Measurements from ENCODE around the gene UBA1.

The UBA1 gene

DNA sequence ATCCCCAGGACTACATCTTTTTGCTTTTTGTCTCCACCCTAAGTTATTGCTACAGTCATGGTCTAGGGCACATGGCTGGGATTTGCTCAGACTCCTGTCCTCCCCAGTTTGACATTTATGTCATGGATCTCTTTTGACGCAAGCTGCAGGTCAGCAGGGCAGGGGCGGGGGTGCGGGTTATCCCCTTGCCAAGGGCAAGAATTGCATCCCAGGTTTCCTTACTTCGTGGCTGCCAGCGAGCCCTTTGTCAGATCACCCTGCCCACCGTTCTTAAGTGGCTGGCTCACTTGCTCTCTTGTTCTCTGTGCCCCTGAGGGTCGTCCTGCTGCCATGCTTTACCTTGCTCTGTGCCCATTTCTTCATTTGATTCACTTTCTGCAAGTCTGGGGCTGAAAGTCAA is 21.1 kb upstream of the UBA1 start:
- peaks cover 16% of the 10 kb centered on the region for H3K9me3 ChIP-seq (ENCODE audit: control insufficient read depth, low read depth, low read length)

DNA sequence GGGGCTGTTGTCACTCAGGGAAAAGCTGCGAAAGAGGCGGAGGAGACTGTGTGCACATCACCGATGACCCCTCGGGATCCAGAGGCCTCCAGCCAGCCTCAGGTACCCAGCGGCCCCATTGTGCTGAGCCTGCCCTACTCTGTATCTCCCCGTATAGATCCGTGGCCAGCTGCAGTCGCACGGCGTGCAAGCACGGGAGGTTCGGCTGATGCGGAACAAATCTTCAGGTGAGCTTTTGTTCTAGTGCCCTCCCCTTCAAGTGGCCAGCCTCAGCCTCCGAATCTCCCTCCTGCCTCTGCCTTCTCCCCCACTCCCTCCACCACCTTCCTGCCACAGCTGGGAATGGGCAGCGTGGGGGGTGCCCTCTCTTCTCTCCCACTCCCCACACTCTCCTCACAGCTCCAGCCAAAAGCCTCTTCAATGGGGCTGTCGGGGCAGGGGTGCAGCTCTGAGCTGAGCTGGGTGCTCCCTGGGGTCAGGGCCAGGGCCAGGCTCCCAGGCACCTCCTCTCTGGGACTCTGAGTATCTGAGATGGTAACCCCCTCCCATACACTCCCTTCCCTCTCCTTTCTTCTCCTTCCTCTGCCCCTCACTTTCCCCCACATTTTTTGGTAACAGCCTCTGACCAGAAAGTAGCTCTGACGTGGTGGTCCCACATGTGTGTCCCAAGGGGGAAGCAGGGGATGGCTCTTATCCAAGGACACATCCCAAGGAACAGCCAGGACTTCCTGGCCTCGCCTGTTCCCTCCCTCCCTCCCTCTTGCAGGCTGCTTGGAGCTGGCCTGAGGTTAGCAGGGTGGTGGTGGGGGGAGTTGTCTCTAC is 20.4 kb upstream of the UBA1 start:
- Histone ChIP-seq H3K27ac (ENCODE audit: low read length) (no peak overlapping the region), H3K4me1 (ENCODE audit: control insufficient read depth, low read depth, low read length) (no peaks in the 10 kb centered on the region), H3K9me3 (ENCODE audit: control insufficient read depth, low read depth, low read length) (peaks cover 16% of the 10 kb centered on the region), H3K9ac (ENCODE audit: low read length) (no peak overlapping the region), H3K27me3 (ENCODE audit: control insufficient read depth, insufficient read depth, low read length) (no peaks in the 10 kb centered on the region), H3K36me3 (ENCODE audit: control insufficient read depth, low read depth, low read length) (peaks cover 24% of the 10 kb centered on the region), H3K4me3 (ENCODE audit: low read length) (no peak overlapping the region)

More for the DNA sequence above, 21.1 kb upstream of the UBA1 start:
- H3K27ac ChIP-seq (ENCODE audit: low read length), result no peak overlapping the region
- H3K36me3 ChIP-seq (ENCODE audit: control insufficient read depth, low read depth, low read length), result peaks cover 22% of the 10 kb centered on the region
- H3K4me1 ChIP-seq (ENCODE audit: control insufficient read depth, low read depth, low read length), result no peaks in the 10 kb centered on the region
- H3K9ac ChIP-seq (ENCODE audit: low read length), result no peak overlapping the region
- no peak overlapping the region for H3K4me3 ChIP-seq (ENCODE audit: low read length)
- no peaks in the 10 kb centered on the region for H3K27me3 ChIP-seq (ENCODE audit: control insufficient read depth, insufficient read depth, low read length)

DNA sequence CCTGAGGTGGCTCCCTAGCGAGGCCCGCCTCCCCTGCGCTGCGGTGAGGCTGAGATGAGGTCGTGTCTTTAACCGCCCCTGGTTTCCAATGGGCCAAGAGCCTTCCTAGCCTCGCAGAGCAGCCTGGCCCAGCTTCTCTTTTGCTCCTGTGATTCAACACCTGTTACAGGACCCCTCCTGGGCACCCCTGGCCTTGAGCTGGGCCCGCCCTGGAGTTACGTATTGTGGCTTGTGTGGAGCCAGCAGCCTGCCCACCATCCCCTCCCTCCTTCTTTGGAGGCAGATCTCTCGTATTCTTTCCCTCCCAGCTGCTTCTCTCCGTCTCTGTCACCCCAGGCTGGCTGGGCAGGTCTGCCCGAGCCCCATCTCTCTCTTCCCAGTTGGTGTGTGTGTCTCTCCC is 19.3 kb upstream of the UBA1 start:
- Histone ChIP-seq H3K4me1 (ENCODE audit: control insufficient read depth, low read depth, low read length) (no peaks in the 10 kb centered on the region), H3K27ac (ENCODE audit: low read length) (no peak overlapping the region), H3K9ac (ENCODE audit: low read length) (no peak overlapping the region), H3K9me3 (ENCODE audit: control insufficient read depth, low read depth, low read length) (peaks cover 10% of the 10 kb centered on the region), H3K36me3 (ENCODE audit: control insufficient read depth, low read depth, low read length) (peaks cover 33% of the 10 kb centered on the region), H3K27me3 (ENCODE audit: control insufficient read depth, insufficient read depth, low read length) (no peaks in the 10 kb centered on the region), H3K4me3 (ENCODE audit: low read length) (no peak overlapping the region)

DNA sequence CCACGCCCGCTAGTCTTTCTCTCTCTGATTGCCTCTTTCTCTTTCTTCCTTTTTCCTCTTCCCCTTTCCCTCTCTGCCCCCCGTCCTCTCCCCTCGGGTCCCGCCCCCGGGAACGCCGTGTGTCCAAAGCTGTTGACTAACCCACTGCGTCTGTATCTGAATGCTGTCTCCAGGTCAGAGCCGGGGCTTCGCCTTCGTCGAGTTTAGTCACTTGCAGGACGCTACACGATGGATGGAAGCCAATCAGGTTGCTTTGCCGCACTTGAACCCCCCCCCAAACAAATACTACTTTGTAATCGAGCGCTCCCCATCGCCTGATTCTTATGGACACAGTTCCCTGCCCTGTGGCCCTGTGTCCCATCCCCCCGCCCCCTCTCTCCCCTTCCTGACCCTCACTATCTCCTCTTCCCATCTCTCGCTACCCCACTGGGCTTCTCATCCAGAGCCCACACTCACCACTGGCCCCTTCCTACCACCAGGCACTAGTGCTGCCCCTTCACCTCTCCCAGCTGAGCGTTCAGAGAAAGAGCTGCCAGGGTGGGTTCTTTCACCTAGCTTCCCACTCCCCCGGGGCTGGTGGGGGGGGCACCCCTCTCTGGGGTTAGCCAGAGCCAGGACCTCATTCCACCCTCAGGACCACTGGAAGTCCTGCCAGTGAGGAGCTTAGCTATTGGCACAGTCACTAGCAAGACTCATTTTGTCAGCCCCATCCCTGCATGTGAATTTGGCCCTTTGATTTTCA is 18.6 kb upstream of the UBA1 start:
- H3K4me3 ChIP-seq (ENCODE audit: low read length), result no peak overlapping the region
- H3K27ac ChIP-seq (ENCODE audit: low read length), result no peak overlapping the region
- no peak overlapping the region for H3K9ac ChIP-seq (ENCODE audit: low read length)
- no peaks in the 10 kb centered on the region for H3K27me3 ChIP-seq (ENCODE audit: control insufficient read depth, insufficient read depth, low read length)
- H3K36me3 ChIP-seq (ENCODE audit: control insufficient read depth, low read depth, low read length), result peaks cover 33% of the 10 kb centered on the region
- peaks cover 10% of the 10 kb centered on the region for H3K9me3 ChIP-seq (ENCODE audit: control insufficient read depth, low read depth, low read length)
- no peaks in the 10 kb centered on the region for H3K4me1 ChIP-seq (ENCODE audit: control insufficient read depth, low read depth, low read length)

DNA sequence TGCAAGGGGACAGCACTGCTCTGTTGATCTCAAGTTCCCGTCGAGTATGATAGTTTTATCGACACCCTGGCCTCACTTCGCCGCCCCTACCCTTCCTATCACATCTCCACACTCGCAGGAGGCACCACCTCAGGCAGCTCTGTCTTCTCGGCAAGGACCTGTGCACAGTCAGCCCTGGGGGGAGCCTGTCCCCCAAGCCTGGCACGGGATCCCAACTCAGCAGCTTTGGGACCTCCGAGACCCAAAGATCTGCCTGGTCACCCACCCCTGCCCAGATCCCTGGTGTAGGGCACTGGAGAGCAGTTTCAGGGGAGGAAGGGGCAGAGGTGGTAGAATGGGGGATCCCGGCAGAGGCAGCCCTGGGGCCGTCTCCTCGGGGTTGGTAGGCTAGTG is 18.0 kb upstream of the UBA1 start:
- Histone ChIP-seq H3K4me3 (ENCODE audit: low read length) (no peak overlapping the region), H3K9ac (ENCODE audit: low read length) (no peak overlapping the region), H3K4me1 (ENCODE audit: control insufficient read depth, low read depth, low read length) (no peaks in the 10 kb centered on the region), H3K36me3 (ENCODE audit: control insufficient read depth, low read depth, low read length) (peaks cover 33% of the 10 kb centered on the region), H3K9me3 (ENCODE audit: control insufficient read depth, low read depth, low read length) (peaks cover 9% of the 10 kb centered on the region), H3K27me3 (ENCODE audit: control insufficient read depth, insufficient read depth, low read length) (no peaks in the 10 kb centered on the region), H3K27ac (ENCODE audit: low read length) (no peak overlapping the region)

DNA sequence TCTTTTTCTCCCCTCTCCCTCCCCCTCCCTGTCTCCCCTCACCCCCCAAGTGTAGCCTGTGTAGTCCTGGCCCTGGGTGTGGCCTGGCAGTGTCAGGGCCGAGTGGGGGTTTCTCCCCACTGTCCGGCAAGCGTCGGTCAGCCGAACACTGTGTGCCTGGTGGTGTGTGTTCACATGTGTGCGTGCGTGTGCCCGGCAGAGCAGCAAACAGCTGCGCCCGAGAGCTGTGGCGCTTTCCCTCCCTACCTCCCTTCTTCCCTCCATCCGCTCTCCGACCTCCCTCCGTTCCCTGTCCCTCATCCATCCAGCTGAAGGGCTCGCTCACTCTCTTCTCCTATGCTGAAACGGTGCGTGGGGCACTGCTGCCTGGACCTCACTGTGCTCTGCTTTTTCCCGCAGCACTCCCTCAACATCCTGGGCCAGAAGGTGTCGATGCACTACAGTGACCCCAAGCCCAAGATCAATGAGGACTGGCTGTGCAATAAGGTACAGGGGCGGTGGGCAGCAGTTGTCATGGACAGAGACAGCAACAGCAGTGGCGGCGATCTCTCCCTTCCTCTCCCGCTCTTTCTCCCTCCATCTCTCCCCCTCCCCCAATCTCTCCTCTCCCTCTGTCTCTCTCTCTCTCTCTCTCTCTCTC is 17.4 kb upstream of the UBA1 start:
- peaks cover 33% of the 10 kb centered on the region for H3K36me3 ChIP-seq (ENCODE audit: control insufficient read depth, low read depth, low read length)
- H3K27me3 ChIP-seq (ENCODE audit: control insufficient read depth, insufficient read depth, low read length), result no peaks in the 10 kb centered on the region
- H3K4me1 ChIP-seq (ENCODE audit: control insufficient read depth, low read depth, low read length), result no peaks in the 10 kb centered on the region
- no peak overlapping the region for H3K9ac ChIP-seq (ENCODE audit: low read length)
- H3K9me3 ChIP-seq (ENCODE audit: control insufficient read depth, low read depth, low read length), result peaks cover 8% of the 10 kb centered on the region
- no peak overlapping the region for H3K4me3 ChIP-seq (ENCODE audit: low read length)
- H3K27ac ChIP-seq (ENCODE audit: low read length), result no peak overlapping the region

DNA sequence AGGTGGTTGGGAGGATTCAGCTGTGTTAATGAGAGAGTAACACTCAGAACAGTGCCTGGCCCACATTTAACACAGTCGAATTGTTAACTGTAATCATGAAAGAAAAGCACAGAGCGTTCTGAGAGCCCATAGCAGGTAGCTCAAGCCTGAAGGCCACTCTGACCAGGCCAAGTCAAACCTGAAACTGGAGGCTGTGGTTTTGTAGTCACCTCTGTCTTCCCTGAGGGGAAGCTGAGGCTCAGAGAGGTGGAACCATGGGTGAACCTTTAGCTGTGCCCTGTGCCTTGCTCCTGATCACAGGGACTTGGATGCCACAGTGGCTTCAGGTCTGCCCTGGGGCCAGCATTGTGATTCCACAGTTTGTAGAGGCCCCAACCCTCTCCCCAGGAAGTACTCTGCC is 16.6 kb upstream of the UBA1 start:
- H3K36me3 ChIP-seq (ENCODE audit: control insufficient read depth, low read depth, low read length), result peaks cover 41% of the 10 kb centered on the region
- H3K4me1 ChIP-seq (ENCODE audit: control insufficient read depth, low read depth, low read length), result no peaks in the 10 kb centered on the region
- H3K9ac ChIP-seq (ENCODE audit: low read length), result no peak overlapping the region
- no peak overlapping the region for H3K27ac ChIP-seq (ENCODE audit: low read length)
- peaks cover 7% of the 10 kb centered on the region for H3K9me3 ChIP-seq (ENCODE audit: control insufficient read depth, low read depth, low read length)
- no peaks in the 10 kb centered on the region for H3K27me3 ChIP-seq (ENCODE audit: control insufficient read depth, insufficient read depth, low read length)
- H3K4me3 ChIP-seq (ENCODE audit: low read length), result no peak overlapping the region

DNA sequence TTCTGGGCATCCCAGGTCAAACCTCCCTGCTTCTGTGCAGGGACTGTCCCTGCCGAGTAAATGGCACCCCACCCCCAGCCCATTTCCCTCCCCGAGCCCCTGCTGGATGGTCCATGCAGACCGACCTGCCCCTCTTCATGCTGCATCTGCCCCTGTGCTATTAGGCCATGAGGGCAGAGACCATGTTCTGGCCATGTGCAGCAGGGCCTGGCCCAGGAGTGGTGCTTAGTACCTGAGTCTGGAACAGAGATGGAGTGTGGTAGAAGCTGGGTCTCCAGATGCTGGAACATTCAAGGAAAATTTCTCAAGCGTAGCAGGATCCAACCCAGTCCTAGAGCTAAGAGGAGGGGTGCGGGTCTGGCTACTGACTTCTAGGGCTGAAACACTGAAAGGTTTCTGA is 15.3 kb upstream of the UBA1 start:
- no peaks in the 10 kb centered on the region for H3K27me3 ChIP-seq (ENCODE audit: control insufficient read depth, insufficient read depth, low read length)
- H3K4me3 ChIP-seq (ENCODE audit: low read length), result no peak overlapping the region
- H3K27ac ChIP-seq (ENCODE audit: low read length), result no peak overlapping the region
- no peak overlapping the region for H3K9ac ChIP-seq (ENCODE audit: low read length)
- no peaks in the 10 kb centered on the region for H3K4me1 ChIP-seq (ENCODE audit: control insufficient read depth, low read depth, low read length)
- peaks cover 41% of the 10 kb centered on the region for H3K36me3 ChIP-seq (ENCODE audit: control insufficient read depth, low read depth, low read length)
- H3K9me3 ChIP-seq (ENCODE audit: control insufficient read depth, low read depth, low read length), result no peaks in the 10 kb centered on the region

DNA sequence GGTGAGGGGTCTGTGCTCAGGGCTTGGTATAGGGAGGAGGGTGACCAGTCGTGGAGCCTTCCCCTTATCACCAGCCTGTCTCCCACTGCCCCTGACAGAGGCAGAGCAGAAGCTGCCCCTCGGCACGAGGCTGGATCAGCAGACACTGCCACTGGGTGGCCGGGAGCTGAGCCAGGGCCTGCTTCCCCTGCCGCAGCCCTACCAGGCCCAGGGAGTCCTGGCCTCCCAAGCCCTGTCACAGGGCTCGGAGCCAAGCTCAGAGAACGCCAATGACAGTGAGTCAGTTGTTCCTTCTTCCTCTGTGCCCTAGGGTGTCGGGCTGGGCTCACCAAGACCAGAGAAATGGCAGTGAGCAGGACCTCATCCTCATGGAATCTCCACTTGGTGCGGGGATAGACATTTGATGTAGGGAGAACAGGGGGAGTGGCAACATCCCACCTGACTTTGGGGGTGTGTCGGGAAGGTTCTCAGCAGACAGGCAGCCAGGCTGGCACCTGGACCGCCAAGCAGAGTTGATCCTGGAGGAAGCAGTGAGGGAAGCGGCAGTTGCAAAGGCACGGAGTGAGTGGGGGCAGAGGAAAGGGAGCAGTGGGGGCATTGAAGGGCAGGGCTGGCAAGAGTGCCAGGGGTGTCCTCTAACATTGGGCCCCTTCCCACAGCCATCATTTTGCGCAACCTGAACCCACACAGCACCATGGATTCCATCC is 14.3 kb upstream of the UBA1 start:
- no peaks in the 10 kb centered on the region for H3K9me3 ChIP-seq (ENCODE audit: control insufficient read depth, low read depth, low read length)
- H3K9ac ChIP-seq (ENCODE audit: low read length), result no peak overlapping the region
- peaks cover 41% of the 10 kb centered on the region for H3K36me3 ChIP-seq (ENCODE audit: control insufficient read depth, low read depth, low read length)
- no peaks in the 10 kb centered on the region for H3K27me3 ChIP-seq (ENCODE audit: control insufficient read depth, insufficient read depth, low read length)
- no peaks in the 10 kb centered on the region for H3K4me1 ChIP-seq (ENCODE audit: control insufficient read depth, low read depth, low read length)
- H3K4me3 ChIP-seq (ENCODE audit: low read length), result no peak overlapping the region
- no peak overlapping the region for H3K27ac ChIP-seq (ENCODE audit: low read length)

DNA sequence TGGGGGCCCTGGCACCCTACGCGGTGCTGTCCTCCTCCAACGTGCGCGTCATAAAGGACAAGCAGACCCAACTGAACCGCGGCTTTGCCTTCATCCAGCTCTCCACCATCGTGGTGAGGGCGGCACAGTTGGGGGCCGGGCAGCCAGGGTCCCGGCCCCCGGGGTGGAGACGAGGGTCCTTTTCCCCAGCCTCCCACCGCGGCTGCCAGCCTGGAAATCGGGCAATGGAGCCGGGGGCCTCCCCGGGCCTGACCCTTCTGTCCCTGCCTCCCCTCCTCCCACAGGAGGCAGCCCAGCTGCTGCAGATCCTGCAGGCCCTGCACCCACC is 13.7 kb upstream of the UBA1 start:
- Histone ChIP-seq H3K27ac (ENCODE audit: low read length) (no peak overlapping the region), H3K27me3 (ENCODE audit: control insufficient read depth, insufficient read depth, low read length) (no peaks in the 10 kb centered on the region), H3K9me3 (ENCODE audit: control insufficient read depth, low read depth, low read length) (no peaks in the 10 kb centered on the region), H3K4me1 (ENCODE audit: control insufficient read depth, low read depth, low read length) (no peaks in the 10 kb centered on the region), H3K36me3 (ENCODE audit: control insufficient read depth, low read depth, low read length) (peaks cover 41% of the 10 kb centered on the region), H3K9ac (ENCODE audit: low read length) (no peak overlapping the region), H3K4me3 (ENCODE audit: low read length) (no peak overlapping the region)

DNA sequence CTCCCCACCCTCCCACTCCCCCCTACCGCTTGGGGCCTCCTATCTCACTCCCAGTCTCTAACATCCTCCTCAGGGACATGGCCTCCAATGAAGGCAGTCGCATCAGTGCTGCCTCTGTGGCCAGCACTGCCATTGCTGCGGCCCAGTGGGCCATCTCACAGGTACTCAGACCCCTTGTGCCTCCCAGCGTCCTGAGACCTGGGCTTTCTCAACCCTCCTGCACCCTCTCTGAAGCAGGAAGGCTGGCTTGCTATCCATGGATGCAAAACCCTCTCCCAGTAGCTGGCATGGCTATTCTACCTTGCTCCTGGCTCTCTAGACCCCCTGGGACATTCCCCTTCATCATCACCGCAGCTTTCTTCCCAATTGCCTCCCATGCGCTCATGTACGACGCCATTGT is 13.3 kb upstream of the UBA1 start:
- no peaks in the 10 kb centered on the region for H3K4me1 ChIP-seq (ENCODE audit: control insufficient read depth, low read depth, low read length)
- H3K9me3 ChIP-seq (ENCODE audit: control insufficient read depth, low read depth, low read length), result no peaks in the 10 kb centered on the region
- H3K9ac ChIP-seq (ENCODE audit: low read length), result no peak overlapping the region
- no peaks in the 10 kb centered on the region for H3K27me3 ChIP-seq (ENCODE audit: control insufficient read depth, insufficient read depth, low read length)
- peaks cover 41% of the 10 kb centered on the region for H3K36me3 ChIP-seq (ENCODE audit: control insufficient read depth, low read depth, low read length)
- H3K27ac ChIP-seq (ENCODE audit: low read length), result no peak overlapping the region
- H3K4me3 ChIP-seq (ENCODE audit: low read length), result no peak overlapping the region
